Lower leg skin (tissue), 4 donors: ENCODE measurements around the gene CREB3. TPM values are rescaled to one million over a fixed set of nuclear protein-coding genes. Genes with fewer than 3 reads are reported as not detected.

Experiments used
- DNase-seq, 2 donors: peaks; one replicate each; pipeline ENCODE4 v3.0.0-alpha.2; 2019; ENCODE audit warnings: low spot score in 2 of 2
- H3K4me3 ChIP-seq: fragments of 200-600 bp; sonication (generic); 2 replicates; pipeline ENCODE4 v1.5.1; 2017; ENCODE audit warnings: mild to moderate bottlenecking, low read depth; ENCODE audit not compliant: poor library complexity, severe bottlenecking
- POLR2A ChIP-seq, 2 donors: fragments of 450-650 bp; IDR thresholded peaks; one replicate each; pipeline ENCODE4 v1.6.1; 2016 to 2017; ENCODE audit warnings: antibody characterized with exemption in 2 of 2, mild to moderate bottlenecking in 1 of 2, moderate library complexity in 1 of 2
- WGBS, 2 donors: methylation state at CpG; one replicate each; pipeline ENCODE4 v1.1.5; 2018; 5-methylcytosine and 5-hydroxymethylcytosine counted together
- intact Hi-C: fragments of 100-400 bp; cut with DNase I; formaldehyde crosslinking; loops from one replicate; pipeline ENCODE4 v1.15.0; 2023; ENCODE audit warnings: low total_unique reads
- total RNA-seq, 4 donors: library from RNA; depleted of rRNA; stranded (reverse); fragments of >200 nt; gene quantifications; one replicate each; pipeline ENCODE4 v1.1.0, GENCODE V29; 2016
- TF ChIP-seq, protein P1 (sequence below), 3 donors: fragments of 450-650 bp; IDR thresholded peaks; one replicate each; pipeline ENCODE4 v1.5.1; 2016; ENCODE audit warnings: antibody characterized with exemption in 3 of 3, mild to moderate bottlenecking in 3 of 3, moderate library complexity in 2 of 3

CREB3 gene
- total RNA-seq, 4 donors from 2014 or later, result 18.2 to 26.6 (median 20.5) TPM

DNA sequence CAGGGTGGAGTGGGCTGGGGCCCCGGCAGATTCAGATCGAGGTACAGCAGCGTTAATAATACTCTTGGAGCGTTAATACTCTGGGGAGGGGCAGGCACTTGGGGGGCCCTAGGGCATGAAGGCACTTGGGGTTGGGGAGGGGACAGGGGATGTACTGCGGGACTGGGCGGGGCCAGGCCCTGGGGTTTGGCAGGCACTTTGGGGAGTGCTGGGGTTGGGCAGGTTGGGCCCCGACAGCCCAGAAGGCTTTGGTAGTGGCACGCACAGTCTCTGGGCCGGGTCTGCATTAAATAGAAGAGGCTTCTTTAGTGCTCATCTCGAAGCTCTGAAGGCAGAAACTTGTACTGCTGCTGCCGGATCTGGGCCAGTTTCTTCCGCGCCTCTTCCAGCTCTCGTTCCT is 35.0 kb upstream of the CREB3 start:
- no peak for DNase-seq
- TF ChIP-seq, protein P1, sequence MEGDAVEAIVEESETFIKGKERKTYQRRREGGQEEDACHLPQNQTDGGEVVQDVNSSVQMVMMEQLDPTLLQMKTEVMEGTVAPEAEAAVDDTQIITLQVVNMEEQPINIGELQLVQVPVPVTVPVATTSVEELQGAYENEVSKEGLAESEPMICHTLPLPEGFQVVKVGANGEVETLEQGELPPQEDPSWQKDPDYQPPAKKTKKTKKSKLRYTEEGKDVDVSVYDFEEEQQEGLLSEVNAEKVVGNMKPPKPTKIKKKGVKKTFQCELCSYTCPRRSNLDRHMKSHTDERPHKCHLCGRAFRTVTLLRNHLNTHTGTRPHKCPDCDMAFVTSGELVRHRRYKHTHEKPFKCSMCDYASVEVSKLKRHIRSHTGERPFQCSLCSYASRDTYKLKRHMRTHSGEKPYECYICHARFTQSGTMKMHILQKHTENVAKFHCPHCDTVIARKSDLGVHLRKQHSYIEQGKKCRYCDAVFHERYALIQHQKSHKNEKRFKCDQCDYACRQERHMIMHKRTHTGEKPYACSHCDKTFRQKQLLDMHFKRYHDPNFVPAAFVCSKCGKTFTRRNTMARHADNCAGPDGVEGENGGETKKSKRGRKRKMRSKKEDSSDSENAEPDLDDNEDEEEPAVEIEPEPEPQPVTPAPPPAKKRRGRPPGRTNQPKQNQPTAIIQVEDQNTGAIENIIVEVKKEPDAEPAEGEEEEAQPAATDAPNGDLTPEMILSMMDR (IDR thresholded peaks at IDR 0.05), result no peak
- TF ChIP-seq POLR2A (IDR thresholded peaks at IDR 0.05), result no peak
- H3K4me3 ChIP-seq, result no peak overlapping the region
- 48 to 61% methylated on average over 14 of the region's 14 CpGs for WGBS, 2 donors
- intact Hi-C loops, result no loop called here

DNA sequence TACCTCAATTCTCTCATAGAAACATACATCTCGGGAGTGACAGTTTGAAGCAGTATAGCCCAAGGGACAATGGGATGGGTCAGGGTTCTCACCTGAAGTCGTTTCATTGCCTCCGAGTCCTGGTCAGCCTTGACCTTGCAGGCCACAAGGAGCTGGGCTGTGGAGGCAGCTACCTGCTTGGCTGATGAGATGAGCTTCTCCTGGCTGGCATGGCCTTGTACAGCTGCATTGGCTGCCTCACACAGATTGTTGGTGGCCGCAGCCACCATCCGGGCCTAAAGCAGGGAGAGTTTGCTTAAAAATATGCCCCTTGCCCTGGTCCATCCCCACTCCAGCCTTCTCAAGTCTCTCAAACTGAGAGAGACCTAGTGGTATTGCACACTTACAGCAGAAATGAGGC is 34.2 kb upstream of the CREB3 start:
- no peak for DNase-seq
- TF ChIP-seq, protein P1 (IDR thresholded peaks at IDR 0.05), result no peak
- TF ChIP-seq POLR2A (IDR thresholded peaks at IDR 0.05), result no peak
- no peak overlapping the region for H3K4me3 ChIP-seq
- WGBS, 2 donors, result 83 to 85% methylated on average over 5 of the region's 5 CpGs
- intact Hi-C loops, result no loop called here

DNA sequence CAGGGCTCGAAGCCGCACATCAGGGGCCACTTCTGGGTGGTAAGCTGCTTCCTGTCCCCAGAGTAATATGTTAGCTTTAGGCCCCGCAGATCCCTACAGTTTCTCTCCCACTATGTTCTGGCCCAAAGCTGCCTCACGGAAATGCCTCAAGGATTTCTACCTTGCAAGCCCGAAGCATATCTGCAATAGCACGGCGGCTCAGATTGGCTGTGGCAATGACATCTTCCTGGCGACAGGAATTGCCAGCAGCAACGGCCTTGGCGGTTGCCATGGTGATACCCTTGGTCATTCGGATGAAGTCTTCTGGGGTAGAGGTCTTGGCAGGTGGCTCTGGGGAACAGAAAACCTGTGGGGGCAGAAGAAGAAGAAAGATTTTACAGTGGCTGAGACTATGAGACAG is 32.4 kb upstream of the CREB3 start:
- no peak overlapping the region for H3K4me3 ChIP-seq
- intact Hi-C loops, result no loop called here
- WGBS, 2 donors, result 87 to 88% methylated on average over 11 of the region's 11 CpGs
- DNase-seq, result no peak
- TF ChIP-seq, protein P1 (IDR thresholded peaks at IDR 0.05), result no peak
- TF ChIP-seq POLR2A (IDR thresholded peaks at IDR 0.05), result no peak

DNA sequence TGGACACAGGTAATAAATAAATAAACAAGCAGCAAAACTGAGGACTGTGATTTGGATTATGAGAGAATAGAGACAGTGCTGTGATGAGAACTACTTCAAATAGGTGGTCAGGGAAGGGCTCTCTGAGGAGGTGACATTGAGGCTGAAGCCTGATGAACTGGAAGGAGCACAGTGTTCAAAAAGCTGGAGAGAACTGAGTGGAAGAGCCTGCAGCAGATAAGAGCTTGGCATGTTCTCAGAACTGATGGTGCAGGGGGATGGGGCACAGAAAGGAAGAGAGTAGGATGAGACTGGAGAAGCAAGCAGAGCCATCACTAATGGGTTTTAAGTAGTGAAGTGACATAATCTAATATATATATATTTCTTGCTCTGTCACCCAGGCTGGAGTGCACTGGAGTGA is 31.5 kb upstream of the CREB3 start:
- H3K4me3 ChIP-seq, result no peak overlapping the region
- intact Hi-C loops, result no loop called here
- TF ChIP-seq, protein P1 (IDR thresholded peaks at IDR 0.05), result no peak
- no peak for TF ChIP-seq POLR2A (IDR thresholded peaks at IDR 0.05)
- DNase-seq, result no peak

- DNase-seq, result no peak
- intact Hi-C loops, result no loop called here
- H3K4me3 ChIP-seq, result no peak overlapping the region
- no peak for TF ChIP-seq POLR2A (IDR thresholded peaks at IDR 0.05)
- WGBS, 2 donors, result 97 to 100% methylated on average over 7 of the region's 7 CpGs
Observed at GRCh38 chr9:35702696-35703095, 29.8 kb upstream of the CREB3 start.

GRCh38 chr9:35703906-35704672 is 28.4 kb upstream of the CREB3 start:
- DNase-seq, result no peak
- no peak overlapping the region for H3K4me3 ChIP-seq
- intact Hi-C loops, result no loop called here
- 91 to 94% methylated on average over 26 of the region's 26 CpGs for WGBS, 2 donors
- no peak for TF ChIP-seq POLR2A (IDR thresholded peaks at IDR 0.05)
- TF ChIP-seq, protein P1 (IDR thresholded peaks at IDR 0.05), result no peak
